Upper lobe of left lung (tissue), 4 donors: ENCODE results near the gene TGFBR3.

ENCODE experiments used
- CTCF ChIP-seq, 6 experiments: fragments of 450-650 bp in 4 of 6; fragments of 200-600 bp in 2 of 6; sonication (generic) in 2 of 6; IDR thresholded peaks; one replicate each; pipeline ENCODE4 v1.5.1; 2016 to 2019; ENCODE audit warnings: antibody characterized with exemption in 6 of 6
- POLR2A ChIP-seq, 4 donors: fragments of 450-650 bp; IDR thresholded peaks; one replicate each; pipeline ENCODE4 v1.5.1; 2016 to 2017; ENCODE audit warnings: antibody characterized with exemption in 4 of 4, mild to moderate bottlenecking in 2 of 4

- TF ChIP-seq CTCF (IDR thresholded peaks at IDR 0.05) (no peak), POLR2A (IDR thresholded peaks at IDR 0.05) (no peak)
Observed at GRCh38 chr1:91706140-91706957, 179.6 kb downstream of the TGFBR3 start.
